HEK293T (cell line): Measurements from ENCODE around the gene PFKL.

Experiments
- CTCF ChIA-PET: fragments of 350-600 bp; formaldehyde crosslinking; extraction: SDS; loops from one replicate; lab custom pipeline; 2021; ENCODE audit warnings: antibody characterized with exemption, inconsistent platforms; lab: Yijun Ruan, JAX
- POLR2A ChIA-PET: fragments of 350-600 bp; formaldehyde crosslinking; extraction: SDS; loops from one replicate; lab custom pipeline; 2020; ENCODE audit warnings: antibody characterized with exemption, inconsistent platforms; lab: Yijun Ruan, JAX
- DNase-seq: peaks from one replicate; pipeline ENCODE4 v3.0.0; 2012; ENCODE audit warnings: mixed read lengths; ENCODE audit errors: extremely low spot score
- ARNT ChIP-seq: fragments of 450-650 bp; IDR thresholded peaks from 2 replicates; pipeline ENCODE4 v1.6.1; 2017; ENCODE audit warnings: mild to moderate bottlenecking
- BHLHE40 ChIP-seq: fragments of 450-650 bp; IDR thresholded peaks from 2 replicates; pipeline ENCODE4 v1.6.1; 2016; ENCODE audit warnings: mild to moderate bottlenecking, moderate library complexity, borderline replicate concordance
- CTBP1 ChIP-seq: fragments of 450-650 bp; IDR thresholded peaks from 2 replicates; pipeline ENCODE4 v1.6.1; 2016; ENCODE audit warnings: borderline replicate concordance
- ELF4 ChIP-seq: fragments of 450-650 bp; IDR thresholded peaks from 2 replicates; pipeline ENCODE4 v1.6.1; 2017; ENCODE audit warnings: antibody characterized with exemption
- FOXA1 ChIP-seq: fragments of 450-650 bp; IDR thresholded peaks from 2 replicates; pipeline ENCODE4 v1.6.1; 2016; ENCODE audit warnings: mild to moderate bottlenecking
- FOXK2 ChIP-seq: fragments of 450-650 bp; IDR thresholded peaks from 2 replicates; pipeline ENCODE4 v1.6.1; 2016; ENCODE audit warnings: mild to moderate bottlenecking
- FOXM1 ChIP-seq: fragments of 450-650 bp; IDR thresholded peaks from 2 replicates; pipeline ENCODE4 v1.6.1; 2017; ENCODE audit warnings: mild to moderate bottlenecking, borderline replicate concordance
- HDGF ChIP-seq: fragments of 450-650 bp; IDR thresholded peaks from 2 replicates; pipeline ENCODE4 v1.6.1; 2017; ENCODE audit warnings: antibody characterized with exemption, borderline replicate concordance
- L3MBTL2 ChIP-seq: fragments of 450-650 bp; conservative IDR thresholded peaks from 2 replicates; pipeline ENCODE4 v1.6.1; 2016; ENCODE audit warnings: mild to moderate bottlenecking
- NFRKB ChIP-seq: fragments of 450-650 bp; IDR thresholded peaks from 2 replicates; pipeline ENCODE4 v1.6.1; 2016; ENCODE audit warnings: mild to moderate bottlenecking, moderate library complexity
- SP1 ChIP-seq: fragments of 450-650 bp; IDR thresholded peaks from 2 replicates; pipeline ENCODE4 v1.6.1; 2017
- SUZ12 ChIP-seq: fragments of 450-650 bp; IDR thresholded peaks from 2 replicates; pipeline ENCODE4 v1.6.1; 2016; ENCODE audit warnings: mild to moderate bottlenecking
- TARDBP ChIP-seq: fragments of 450-650 bp; IDR thresholded peaks from 2 replicates; pipeline ENCODE4 v1.6.1; 2016
- ZNF384 ChIP-seq: fragments of 450-650 bp; IDR thresholded peaks from 2 replicates; pipeline ENCODE4 v1.6.1; 2016

PFKL gene

GRCh38 chr21:44299458-44300261, at the start of gene PFKL:
Gene PFKL, plus strand, starts transcription at chr21:44300053. Its CDS starts 53 bp downstream, at chr21:44300106.
- POLR2A ChIA-PET = interaction anchor here (1.0 to 1.6 kb wide), 2 partner anchors 15 to 39 kb away, joined by 3 read pairs; partner anchors contain the start of gene CFAP410
- DNase-seq = peak; percentile 86
- TF ChIP-seq BHLHE40 (no peak), ZNF384 (no peak), TARDBP (no peak), FOXM1 (no peak), ELF4 (no peak), HDGF (0 out of 2 replicates have a peak, but pooled peaks have one; percentile 59)
- CTCF ChIA-PET = interaction anchor here (0.8 kb wide), 1 partner anchor 32 kb away, joined by 3 read pairs; no protein-coding TSS in a partner anchor

- CTCF ChIA-PET = no interaction called here
- DNase-seq = no peak
- POLR2A ChIA-PET = no interaction called here
Measured at GRCh38 chr21:44253832-44254710, 45.8 kb upstream of the PFKL start.

GRCh38 chr21:44255511-44255981, 44.3 kb upstream of the PFKL start:
- no peak for DNase-seq
- ChIA-PET CTCF (interaction anchor here (0.6 kb wide), 1 partner anchor 21 kb away, joined by 4 read pairs; no protein-coding TSS in a partner anchor), POLR2A (no interaction called here)
- no peak for TF ChIP-seq BHLHE40
- TF ChIP-seq SP1 = no peak
- no peak for TF ChIP-seq ARNT
- no peak for TF ChIP-seq TARDBP
- no peak for TF ChIP-seq ELF4

More at GRCh38 chr21:44253832-44254710, 45.8 kb upstream of the PFKL start:
- TF ChIP-seq SUZ12 = no peak
- TF ChIP-seq FOXK2 = no peak
- no peak for TF ChIP-seq BHLHE40
- no peak for TF ChIP-seq HDGF
- no peak for TF ChIP-seq SP1
- no peak for TF ChIP-seq TARDBP

- CTCF ChIA-PET = no interaction called here
- POLR2A ChIA-PET = no interaction called here
- no peak for DNase-seq
- no peak for TF ChIP-seq SP1
Measured at GRCh38 chr21:44258056-44258725, 41.7 kb upstream of the PFKL start.

GRCh38 chr21:44259082-44259705, 40.7 kb upstream of the PFKL start:
- ChIA-PET CTCF (no interaction called here), POLR2A (no interaction called here)
- TF ChIP-seq SUZ12 (no peak), ARNT (no peak), NFRKB (no peak), FOXM1 (no peak), FOXA1 (no peak), FOXK2 (no peak), CTBP1 (no peak), ELF4 (no peak), SP1 (no peak), L3MBTL2 (no peak)
- no peak for DNase-seq

GRCh38 chr21:44260066-44260465, 39.8 kb upstream of the PFKL start:
- TF ChIP-seq FOXA1 = no peak
- TF ChIP-seq NFRKB = no peak
- DNase-seq = no peak
- ChIA-PET POLR2A (no interaction called here), CTCF (no interaction called here)

GRCh38 chr21:44260791-44261631, 38.8 kb upstream of the PFKL start:
- ChIA-PET POLR2A (no interaction called here), CTCF (no interaction called here)
- TF ChIP-seq HDGF (no peak), FOXM1 (no peak), ELF4 (no peak), BHLHE40 (no peak), FOXA1 (no peak), TARDBP (no peak)
- DNase-seq = no peak
